NOMO-1 (cell line): ENCODE results near the gene OSBPL5.

ENCODE experiments used
- DNase-seq, 2 experiments: peaks; one replicate each; lab custom pipeline; 2025; ENCODE audit not compliant: unreplicated experiment in 2 of 2; lab: John Stamatoyannopoulos, UW

OSBPL5 gene

DNA sequence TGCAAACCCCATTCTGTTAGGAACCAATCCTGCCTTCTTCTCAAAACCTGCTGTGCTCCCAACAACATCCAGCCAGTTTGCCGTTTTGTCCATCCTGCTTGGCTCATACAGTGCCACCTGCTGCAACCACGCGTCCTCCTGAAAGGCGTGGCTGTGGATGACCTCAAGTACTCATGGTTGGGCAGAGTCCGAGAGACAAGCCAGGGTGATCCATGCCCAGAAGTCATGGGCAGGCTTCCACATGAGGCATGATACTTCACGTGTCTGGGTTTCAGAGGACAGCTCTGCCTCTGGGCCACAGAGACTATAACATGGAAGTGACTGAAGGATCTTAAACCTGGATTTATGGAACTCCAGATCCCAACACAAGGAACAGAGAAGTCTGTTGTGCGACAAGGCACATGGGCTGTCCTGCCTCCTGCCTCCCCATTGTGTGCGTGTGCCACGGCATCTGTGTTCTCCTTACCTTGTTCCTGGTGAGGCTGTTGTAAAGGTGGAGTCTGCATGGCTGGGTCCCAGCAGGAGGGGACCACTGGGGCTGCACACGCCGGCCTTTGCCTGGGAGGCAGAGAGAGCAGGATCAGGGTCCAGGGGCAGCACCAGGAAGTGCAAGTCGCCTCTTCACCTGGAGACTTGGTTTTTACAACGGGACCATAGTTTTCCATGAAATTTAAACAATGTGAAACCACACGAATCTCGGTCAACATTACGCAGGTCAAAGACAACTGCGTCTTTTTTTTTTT lies 123.2 kb downstream of the OSBPL5 start:
- no peak for DNase-seq

GRCh38 chr11:3040881-3041280 lies 124.2 kb downstream of the OSBPL5 start:
- no peak for DNase-seq

- DNase-seq = no peak
Measured at GRCh38 chr11:3037945-3038271, 127.2 kb downstream of the OSBPL5 start.
